CD4-positive, alpha-beta T cell treated with Interleukin-15 for 4 hours (primary cell): Measurements from ENCODE around the gene EXOC1.

Source experiments
- DNase-seq: peaks from one replicate; pipeline ENCODE4 v3.0.0-alpha.2; 2020; ENCODE audit warnings: low spot score

EXOC1 gene

GRCh38 chr4:55857586-55857985, 4.1 kb downstream of the EXOC1 start:
- DNase-seq: no peak

GRCh38 chr4:55859711-55860110, 6.3 kb downstream of the EXOC1 start:
- no peak for DNase-seq

- DNase-seq: no peak
Measured at GRCh38 chr4:55864577-55865223, 11.3 kb downstream of the EXOC1 start.

DNA sequence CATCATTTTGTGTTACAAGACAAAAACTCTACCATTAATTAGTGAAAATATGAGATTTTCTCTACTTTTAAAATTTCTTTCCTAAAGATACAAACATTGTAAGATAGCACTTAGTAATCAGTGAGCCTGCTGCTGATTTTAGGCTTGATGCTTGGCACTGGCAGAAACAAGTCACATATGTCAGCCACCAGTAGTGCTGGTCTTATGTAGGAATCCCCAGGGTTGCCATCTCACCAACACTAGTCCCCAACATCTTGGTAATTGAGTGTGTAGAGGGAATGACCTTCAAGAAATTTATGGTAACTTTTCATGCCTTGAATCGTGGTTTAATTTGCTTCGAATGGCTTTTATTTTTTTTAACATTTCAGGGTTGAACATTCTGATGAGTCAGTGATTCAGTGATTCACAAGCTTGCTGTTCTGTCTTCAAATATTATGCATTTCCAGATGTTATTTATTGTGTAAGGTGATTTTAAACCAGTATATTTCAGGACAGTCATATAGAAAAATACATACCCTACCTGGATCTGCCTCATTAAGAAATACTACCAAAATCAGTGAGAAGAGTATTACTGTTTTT, 11.9 kb downstream of the EXOC1 start:
- DNase-seq: no peak

DNA sequence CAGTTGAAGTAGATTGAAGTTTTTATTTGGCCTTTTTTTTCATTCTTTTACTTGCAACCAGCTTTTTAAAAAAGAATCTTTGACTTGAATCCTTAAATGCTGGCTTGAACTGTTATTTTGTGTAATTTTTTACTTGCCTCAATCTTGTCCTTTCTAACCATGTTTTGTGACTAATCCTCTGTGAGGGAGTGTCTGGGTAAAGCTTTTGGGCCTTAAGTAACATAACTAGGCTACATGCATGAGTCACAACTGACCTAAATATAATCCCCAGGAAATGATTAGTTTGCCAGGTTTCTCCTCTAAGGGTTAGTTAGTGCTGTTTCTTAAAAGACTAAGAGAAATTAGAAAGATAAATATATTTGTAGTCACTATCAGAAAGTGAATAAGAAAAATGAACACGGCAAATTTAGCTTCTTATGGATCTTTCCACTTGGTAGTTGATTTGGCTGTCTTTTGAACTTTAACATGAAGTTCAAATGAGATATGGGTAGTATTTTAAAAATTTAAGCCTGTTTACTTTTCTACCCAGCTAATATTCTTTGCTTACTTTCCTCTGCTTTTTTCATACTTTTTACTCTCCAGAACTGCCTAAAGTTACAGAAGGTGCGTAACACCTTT, 13.0 kb downstream of the EXOC1 start:
- DNase-seq: peak; percentile 59

DNA sequence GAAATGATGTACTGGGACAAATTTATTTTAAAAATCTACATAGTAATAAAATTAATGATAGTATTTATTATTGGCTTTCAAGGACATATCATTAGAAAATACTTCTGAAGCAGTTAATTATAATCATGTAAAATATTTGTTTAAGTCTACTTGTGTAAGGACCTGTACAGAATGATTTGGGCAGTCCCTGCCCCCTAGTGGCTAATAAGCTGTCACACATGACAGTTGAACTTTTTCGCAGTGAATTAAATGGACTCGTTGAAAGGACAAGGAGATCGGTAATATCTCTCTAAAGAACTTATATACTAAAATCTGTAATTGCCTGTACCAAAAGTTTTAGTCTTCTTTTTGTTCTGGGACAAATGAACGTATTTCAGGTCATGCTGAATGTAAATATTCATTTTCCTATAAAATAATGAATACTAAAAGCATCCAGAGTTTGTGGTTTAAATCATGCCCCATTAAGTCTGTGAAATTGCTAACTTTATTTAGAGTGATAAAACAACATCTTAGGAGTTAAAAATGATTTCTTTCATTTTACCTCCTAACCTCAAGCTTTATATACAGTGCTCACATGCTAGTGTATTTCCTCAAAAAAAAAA, 13.6 kb downstream of the EXOC1 start:
- DNase-seq: peak; percentile 65

- no peak for DNase-seq
Measured at GRCh38 chr4:55868581-55869090, 15.2 kb downstream of the EXOC1 start.

GRCh38 chr4:55871299-55871800, 17.9 kb downstream of the EXOC1 start:
- no peak for DNase-seq

- no peak for DNase-seq
Measured at GRCh38 chr4:55874831-55875230, 21.4 kb downstream of the EXOC1 start.

DNA sequence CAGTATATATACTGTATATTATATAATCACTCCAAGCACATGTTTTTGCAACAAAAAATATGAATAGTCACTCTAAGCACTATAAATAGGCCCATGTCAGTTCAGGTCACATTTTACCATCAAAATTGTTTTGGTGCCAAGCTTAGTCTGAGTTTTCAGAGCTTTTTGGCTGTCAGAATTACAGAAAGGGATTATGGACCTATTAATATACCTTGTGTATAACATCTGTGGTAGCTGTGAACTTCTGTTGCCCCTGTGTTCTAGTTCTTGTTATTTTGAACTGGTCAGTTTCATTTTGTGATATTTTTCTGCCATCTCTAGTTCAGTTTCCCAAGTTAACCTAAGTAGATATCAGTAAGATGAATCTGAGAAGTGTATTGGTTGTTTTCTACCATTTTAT, 22.9 kb downstream of the EXOC1 start:
- DNase-seq: no peak

DNA sequence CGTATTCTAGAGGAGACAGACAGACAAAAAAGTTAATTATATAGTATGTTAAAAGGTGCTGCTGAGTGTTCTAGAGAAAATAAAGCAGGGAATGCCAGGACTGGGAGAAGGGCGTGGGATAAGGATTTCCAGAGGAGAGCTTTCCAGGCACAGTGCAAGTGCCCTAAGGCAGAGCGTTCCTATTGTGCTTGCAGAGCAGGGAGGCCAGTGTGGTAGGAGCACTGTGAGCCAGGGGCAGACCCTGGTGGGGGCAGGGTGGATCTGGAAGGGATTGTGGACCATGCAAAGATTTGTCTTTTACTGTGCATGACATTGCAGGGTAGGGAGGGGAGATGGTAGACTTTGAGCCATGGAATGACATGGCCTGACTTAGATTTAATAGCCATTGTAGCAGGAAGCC, 25.8 kb downstream of the EXOC1 start:
- no peak for DNase-seq

GRCh38 chr4:55880652-55881280, 27.3 kb downstream of the EXOC1 start:
- DNase-seq: no peak

DNA sequence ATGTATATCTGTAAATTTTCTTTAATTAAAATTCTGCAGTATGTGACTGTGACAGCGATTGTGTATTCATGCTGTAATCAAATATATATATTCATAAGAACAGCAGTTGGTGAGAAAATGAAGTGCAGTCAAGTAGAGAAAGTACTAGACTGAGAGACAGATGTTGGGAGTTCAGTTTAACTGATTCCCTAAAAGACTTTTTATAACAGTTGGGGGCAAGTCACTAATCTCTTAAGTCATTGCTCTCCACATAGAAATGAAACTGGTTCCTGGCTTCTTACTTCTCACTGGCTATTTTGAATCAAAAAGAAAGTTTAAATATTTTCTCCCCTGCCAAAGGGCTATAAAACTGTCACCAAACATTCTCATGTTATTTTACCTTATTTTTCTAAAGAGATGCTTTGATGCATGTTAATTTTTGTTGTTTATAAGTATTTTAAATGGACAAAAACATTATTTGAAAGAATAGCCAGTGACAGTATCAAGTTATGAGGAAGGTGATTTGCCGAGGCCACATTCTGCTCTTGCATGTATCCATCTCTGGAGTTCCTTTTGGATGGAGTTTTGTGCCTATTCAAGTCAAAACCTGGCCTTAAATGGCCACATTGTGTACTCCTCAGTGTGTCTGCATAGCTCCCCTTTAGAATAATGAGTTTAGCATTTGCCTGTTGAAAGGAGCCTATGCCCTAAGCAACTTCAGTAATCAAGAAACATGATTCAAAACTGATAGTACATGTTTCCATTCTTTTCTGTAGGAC, 30.8 kb downstream of the EXOC1 start:
- DNase-seq: no peak

DNA sequence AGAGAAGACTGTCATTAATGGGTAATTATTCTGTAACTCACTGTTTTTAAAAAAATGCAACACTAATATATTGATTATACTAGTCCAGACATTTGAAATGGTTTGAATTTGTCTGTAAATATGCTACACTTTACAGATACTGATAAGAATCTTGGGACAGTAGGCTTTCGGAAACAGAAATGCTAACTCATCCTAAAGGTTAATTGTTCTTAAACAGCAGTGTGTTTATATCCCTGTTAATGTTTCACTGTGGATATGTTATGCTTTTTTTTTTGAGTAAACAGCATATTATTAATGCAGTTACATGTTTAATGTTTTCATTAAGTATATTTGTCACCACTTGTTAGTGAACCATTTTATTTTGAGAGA, 31.4 kb downstream of the EXOC1 start:
- no peak for DNase-seq

- DNase-seq: no peak
Measured at GRCh38 chr4:55887594-55887993, 34.1 kb downstream of the EXOC1 start.

- no peak for DNase-seq
Measured at GRCh38 chr4:55892156-55892555, 38.7 kb downstream of the EXOC1 start.

DNA sequence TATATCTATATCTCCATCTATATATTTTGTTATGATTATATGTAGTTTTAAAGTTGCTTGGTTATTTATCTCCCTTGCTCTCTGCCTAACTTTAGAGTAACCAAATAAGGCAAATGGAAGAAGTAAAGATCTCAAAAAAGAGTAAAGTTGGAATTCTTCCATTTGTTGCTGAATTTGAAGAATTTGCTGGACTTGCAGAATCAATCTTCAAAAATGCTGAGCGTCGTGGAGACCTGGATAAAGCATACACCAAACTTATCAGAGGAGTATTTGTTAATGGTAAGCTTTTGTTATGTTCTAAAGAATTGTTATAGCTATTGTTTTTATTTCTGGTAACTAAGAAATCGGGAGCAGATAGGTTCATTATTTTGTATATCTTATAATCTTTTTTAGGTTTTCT, 43.2 kb downstream of the EXOC1 start:
- DNase-seq: no peak

DNA sequence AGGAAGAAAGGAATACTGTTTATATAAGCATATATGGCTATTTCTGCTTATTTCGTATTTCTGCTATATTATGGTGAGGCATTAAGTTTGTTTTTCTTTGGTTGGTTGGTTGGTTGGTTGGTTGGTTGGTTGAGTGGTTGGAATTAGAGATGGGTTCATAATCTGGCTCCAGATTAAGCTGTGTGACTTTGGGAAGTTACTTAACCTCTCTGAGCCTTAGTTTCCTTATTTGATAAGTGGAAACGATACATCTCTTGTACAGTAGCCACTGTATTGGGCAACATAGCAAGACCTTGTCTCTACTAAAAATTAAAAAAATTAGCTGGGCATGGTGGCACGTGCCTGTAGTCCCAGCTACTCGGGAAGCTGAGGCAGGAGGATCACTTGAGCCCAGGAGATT, 49.2 kb downstream of the EXOC1 start:
- DNase-seq: no peak

DNA sequence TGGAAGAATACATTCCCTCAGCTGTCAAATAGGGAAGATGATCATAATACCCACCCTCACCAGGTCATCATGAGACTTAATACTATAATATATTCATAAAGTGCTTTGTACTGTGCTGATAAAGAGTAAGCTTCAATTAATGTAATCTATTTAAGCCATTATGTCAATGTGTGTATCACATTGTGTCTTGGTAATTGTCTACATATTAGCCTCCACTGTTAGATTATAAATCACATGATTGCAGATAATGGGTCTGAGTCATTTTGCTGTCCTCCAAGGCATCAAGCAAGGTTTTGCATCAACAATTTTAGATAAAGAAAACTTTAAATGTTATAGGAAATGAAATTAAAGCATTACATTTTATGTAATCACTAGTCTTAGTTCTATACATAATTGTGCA, 50.1 kb downstream of the EXOC1 start:
- no peak for DNase-seq

DNA sequence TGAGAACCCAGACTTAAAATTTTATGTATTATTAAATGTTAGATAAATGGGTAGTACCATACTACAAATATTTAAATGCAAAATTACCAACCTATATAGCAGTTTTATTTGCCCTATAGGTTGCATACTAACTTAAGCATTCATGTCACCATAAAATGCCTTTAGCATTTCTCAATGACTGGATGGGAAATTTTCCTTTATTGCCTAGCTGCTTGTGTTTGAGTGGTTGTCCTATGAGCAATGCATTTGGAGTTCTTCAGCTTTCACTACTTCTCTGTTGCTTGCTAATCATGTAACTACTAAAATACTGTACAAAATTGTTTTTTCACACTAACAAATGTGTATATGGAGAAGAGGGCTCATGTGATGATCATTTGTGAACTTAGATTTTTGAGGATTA, 51.1 kb downstream of the EXOC1 start:
- DNase-seq: no peak

- no peak for DNase-seq
Measured at GRCh38 chr4:55906323-55906722, 52.9 kb downstream of the EXOC1 start.

DNA sequence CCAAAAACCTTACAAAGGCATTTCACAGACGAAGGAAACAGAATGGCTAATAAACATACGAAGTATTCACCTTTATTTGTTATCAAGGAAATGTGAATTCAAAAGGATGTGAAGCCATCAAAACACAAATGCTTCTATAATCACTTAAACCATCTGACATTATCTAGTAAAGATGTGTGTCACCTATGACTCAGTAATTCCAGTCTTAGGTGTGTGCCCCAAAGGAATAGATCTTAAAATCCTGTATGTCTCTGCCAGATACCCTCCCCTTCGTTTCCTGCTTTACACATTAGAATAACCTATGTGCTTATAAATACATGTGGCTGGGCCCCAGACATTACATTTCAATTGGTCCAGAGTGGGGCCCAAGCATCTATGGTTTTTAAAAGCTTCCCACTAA, 53.5 kb downstream of the EXOC1 start:
- peak; percentile 35 for DNase-seq
